GM12891 (cell line): ENCODE measurements around the gene TENM4.

Experiments
- PAX5 ChIP-seq: IDR thresholded peaks from 2 replicates; pipeline ENCODE4 v1.6.1; 2011; ENCODE audit warnings: low read length, moderate library complexity, mild to moderate bottlenecking; ENCODE audit not compliant: insufficient read depth, severe bottlenecking
- POLR2A ChIP-seq: IDR thresholded peaks from 2 replicates; pipeline ENCODE4 v1.6.1; 2011; ENCODE audit warnings: low read depth, low read length, control low read depth
- POLR2AphosphoS5 ChIP-seq: IDR thresholded peaks from 2 replicates; pipeline ENCODE4 v1.6.1; 2011; ENCODE audit warnings: low read depth, low read length, control low read depth
- SPI1 ChIP-seq: IDR thresholded peaks from 2 replicates; pipeline ENCODE4 v1.6.1; 2011; ENCODE audit warnings: low read depth, low read length, control low read depth
- TAF1 ChIP-seq: IDR thresholded peaks from 2 replicates; pipeline ENCODE4 v1.6.1; 2011; ENCODE audit warnings: low read depth, low read length, control low read depth

- TF ChIP-seq POLR2AphosphoS5 (no peak), POLR2A (no peak), TAF1 (no peak), PAX5 (no peak), SPI1 (no peak)
Observed at GRCh38 chr11:78690352-78690987, 750.4 kb downstream of the TENM4 start.
